Fibroblast of skin of back (primary cell): ENCODE results near the gene SMAD3. TPM values are rescaled to one million over a fixed set of nuclear protein-coding genes. Genes with fewer than 3 reads are reported as not detected.
"Not testable (repeated sequence)": the region's sequence is repeated elsewhere in the genome, so short reads cannot be mapped to it uniquely, and the experiment has no call there.

Experiments
- DNase-seq: peaks from one replicate; pipeline ENCODE4 v3.0.0-alpha.2; 2013
- polyA plus RNA-seq, 2 experiments: library from polyadenylated mRNA; unstranded; fragments of 120-200 nt; gene quantifications; one replicate each; pipeline ENCODE4 v1.2.1, GENCODE V29; 2013; ENCODE audit not compliant: insufficient read length in 2 of 2

The SMAD3 gene
- polyA plus RNA-seq (2013, experiment 1 of 2; ENCODE audit: insufficient read length): 75.3 TPM
- polyA plus RNA-seq (2013, experiment 2 of 2; ENCODE audit: insufficient read length): 53.3 TPM

DNA sequence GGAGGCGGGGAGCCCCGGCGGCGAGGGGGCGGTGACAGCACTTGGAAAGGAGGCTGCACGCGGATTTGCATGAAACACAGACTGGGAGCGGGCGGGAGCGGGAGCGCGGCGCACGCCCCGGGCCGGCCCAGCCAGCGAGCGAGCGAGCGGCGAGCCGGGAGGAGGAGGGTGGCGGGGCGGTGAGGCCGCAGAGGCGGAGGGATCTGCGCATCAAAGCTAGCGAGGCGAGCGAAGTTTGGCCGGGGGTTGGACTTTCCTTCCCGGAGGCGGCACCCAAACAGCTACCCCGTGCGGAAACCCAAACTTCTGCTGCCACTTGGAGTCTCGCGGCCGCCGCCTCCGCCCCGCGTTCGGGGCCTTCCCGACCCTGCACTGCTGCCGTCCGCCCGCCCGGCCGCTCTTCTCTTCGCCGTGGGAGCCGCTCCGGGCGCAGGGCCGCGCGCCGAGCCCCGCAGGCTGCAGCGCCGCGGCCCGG is at the start of gene SMAD3:
Gene SMAD3, plus strand, starts transcription at position 72 of the 475 bp plus-strand sequence. CDS start 553 bp downstream, outside the sequence.
- peak; percentile 96 for DNase-seq

- DNase-seq: no peak
Observed at GRCh38 chr15:67017311-67017710, 48.1 kb upstream of the SMAD3 start.

GRCh38 chr15:67018026-67018425 is 47.4 kb upstream of the SMAD3 start:
- DNase-seq: no peak

GRCh38 chr15:67018441-67018840 is 47.0 kb upstream of the SMAD3 start:
- no peak for DNase-seq

DNA sequence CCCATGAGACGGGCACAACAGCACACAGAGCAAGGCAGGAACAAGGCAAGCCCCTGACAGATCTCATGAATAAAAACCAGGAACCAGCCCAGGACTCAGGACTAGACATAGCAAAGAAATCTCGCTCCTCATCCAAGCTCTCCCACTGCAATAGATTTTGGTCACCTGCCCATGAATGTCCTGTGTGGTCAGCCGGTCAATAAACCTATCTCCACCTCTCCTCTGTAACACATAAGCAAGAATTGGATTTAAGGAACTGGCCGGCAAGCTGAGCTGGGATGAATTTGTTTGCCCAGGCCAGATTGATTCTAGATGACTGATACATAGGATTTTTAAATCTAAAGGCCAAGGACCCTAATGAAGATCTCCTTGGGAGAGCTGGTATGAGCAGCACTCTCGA is 46.3 kb upstream of the SMAD3 start:
- no peak for DNase-seq

DNA sequence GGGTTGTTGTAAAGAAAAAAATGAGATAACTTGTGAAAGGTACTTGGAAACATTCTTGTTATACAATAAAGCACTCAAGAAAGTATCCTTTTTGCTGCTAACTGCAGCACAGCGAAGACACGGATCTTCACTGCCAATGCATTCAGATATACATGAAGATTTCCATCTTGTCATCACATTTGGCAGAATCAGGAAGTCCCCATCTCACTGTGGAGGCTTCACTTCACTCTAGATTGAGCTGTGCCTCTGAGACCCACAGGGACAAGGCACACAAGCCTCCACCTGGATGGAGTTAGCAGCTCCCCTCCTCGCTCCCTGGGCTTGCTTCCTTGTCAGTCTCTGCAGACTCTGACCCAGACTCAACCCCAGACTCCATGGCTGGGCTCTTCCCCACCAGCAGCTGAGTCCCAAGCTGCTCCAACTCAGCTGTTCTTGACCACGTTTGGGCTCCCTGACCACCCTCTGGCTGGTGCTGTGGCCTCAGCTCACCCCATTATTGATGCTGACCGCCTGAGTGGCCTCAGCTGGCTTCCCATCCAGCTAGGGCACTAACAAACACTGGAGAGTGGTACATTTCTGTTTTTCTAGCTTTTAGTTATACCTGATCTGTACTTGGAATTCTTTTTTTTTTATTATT is 45.4 kb upstream of the SMAD3 start:
- no peak for DNase-seq

- not testable (repeated sequence) for DNase-seq
Observed at GRCh38 chr15:67020668-67021067, 44.7 kb upstream of the SMAD3 start.

DNA sequence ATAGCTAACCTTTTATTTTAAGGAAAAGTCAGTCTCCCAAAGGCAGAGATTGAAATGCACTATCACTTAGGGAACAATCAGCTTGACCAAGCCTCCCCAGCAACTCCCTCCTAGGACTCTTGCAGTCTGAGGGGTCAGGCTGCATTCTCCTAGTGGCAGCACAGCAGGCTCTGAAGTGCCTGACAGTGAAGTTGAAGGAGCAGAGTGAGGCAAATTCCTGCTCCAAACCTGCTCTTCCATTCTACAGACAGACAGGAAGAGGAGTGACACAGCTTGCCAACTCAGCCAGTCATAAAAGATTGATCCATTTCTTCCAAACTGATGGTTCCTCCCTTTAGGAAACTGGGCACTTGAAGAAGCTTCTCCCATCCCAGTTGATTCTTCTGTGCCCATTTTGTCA is 43.9 kb upstream of the SMAD3 start:
- DNase-seq: no peak

DNA sequence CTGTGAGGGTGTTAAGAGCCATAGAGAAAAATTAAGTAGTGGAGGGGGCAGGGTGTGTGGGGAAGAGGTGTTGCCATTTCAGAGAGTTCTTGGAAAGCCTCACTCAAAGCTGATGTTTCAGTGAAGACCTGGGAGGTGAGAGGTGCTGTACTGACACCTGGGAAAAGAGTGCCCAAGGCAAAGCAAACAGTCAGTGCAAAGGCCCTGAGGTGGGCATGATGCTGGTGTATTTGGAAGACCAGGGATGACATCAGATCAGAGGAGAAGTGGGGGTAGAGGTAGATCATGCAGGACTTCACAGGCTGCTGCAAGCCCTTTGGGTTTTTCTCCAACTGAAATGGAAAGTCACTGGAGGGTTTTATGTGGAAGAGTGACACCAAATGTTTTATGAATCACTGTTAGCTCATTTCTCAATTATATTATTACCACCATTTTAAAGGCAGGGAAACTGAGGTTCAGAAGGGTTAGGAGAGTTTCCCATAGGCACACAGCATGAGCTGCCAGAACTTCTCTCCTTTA is 42.8 kb upstream of the SMAD3 start:
- DNase-seq: no peak

DNA sequence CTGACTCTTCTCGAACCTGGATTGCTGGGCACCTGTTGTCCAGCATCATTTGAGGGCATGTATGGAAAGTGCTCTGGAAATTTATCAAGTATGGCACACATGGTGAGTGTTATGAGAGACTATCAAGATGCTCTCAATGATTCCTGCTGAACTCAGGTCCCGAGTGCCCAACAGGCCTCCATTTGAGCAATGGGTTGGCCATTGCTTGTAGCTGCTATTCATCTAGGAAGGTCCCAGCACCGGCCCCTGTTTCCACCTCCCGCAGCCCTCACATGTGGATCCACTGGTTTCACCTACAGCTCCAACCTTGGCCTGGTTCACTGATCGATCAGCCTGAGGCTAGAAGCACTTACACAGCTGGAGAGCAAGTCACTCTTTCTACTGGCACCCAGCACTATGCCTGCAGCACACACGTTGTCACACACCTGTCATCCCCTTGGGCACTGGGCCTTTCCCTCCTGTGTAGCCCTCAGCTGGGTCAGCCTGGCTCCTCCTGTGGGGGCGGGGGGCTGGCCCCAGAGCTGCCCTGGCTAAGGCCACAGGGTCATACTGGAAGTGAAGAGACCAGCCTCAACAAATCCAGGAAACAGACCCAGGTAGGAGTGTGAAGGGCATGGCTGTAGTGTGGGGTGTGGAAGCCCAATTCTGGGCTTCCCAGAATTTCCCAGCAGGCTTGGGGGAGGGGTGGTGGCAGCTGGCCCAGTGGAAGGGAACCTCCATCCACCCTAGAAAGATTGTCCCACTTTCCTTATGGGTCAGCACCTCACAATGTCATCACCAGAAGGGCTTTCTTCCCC is 41.7 kb upstream of the SMAD3 start:
- no peak for DNase-seq

- peak; percentile 97 for DNase-seq
Observed at GRCh38 chr15:67024314-67024997, 40.9 kb upstream of the SMAD3 start.

- DNase-seq: no peak
Observed at GRCh38 chr15:67024998-67025368, 40.4 kb upstream of the SMAD3 start.

- peak; percentile 63 for DNase-seq
Observed at GRCh38 chr15:67025719-67026609, 39.4 kb upstream of the SMAD3 start.

DNA sequence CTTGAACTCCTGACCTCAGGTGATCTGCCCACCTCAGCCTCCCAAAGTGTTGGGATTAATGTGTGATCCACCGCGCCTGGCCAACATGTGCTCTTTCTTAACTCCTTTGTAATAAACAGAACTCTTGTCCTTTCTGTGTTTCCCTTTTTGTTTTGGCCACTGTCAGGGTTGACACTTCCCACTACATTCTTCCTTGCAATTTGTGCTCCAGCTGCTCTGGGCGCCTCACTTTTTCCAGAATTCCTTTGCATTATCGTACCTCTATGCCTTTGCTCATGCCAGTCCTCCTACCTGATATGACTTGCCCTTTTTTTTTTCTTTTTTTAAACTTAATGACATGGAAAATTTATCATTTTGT is 38.8 kb upstream of the SMAD3 start:
- DNase-seq: no peak

GRCh38 chr15:67028440-67028839 is 37.0 kb upstream of the SMAD3 start:
- DNase-seq: not testable (repeated sequence)

DNA sequence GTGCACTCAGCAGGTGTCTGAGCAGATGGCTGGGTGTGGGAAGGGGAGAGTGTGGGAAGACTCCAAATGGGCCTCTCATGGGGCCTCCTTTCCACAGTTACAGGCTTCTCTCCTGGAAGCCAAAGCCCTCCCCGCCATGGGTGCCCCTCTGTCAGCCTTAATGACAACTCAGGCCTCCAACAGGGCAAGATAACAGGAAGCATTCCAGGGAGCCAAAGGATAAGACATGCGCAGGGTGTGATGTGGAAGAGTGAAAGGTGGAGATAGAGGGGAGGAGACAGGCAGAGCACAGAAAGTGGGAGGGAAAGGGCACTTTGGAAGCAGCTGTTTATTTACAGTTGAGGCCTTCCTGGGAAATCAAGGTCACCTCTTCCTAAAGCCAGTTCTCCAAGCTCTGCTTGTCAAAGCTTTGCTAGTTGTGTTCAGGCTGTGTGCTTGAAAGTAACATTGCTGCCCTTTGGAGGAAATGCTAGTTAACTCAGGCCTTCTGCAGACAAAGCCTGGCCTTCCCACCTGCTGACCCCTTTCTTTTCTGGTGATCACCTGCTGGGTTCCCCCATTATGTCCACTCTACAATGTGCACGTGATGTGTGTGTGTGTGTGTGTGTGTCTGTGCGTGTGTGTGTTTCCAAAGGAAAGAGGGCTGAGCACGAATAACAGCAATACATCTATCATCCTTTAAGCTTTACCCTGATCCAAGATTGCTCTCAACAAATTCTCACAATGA is 35.2 kb upstream of the SMAD3 start:
- no peak for DNase-seq

- DNase-seq: no peak
Observed at GRCh38 chr15:67031331-67031730, 34.1 kb upstream of the SMAD3 start.

DNA sequence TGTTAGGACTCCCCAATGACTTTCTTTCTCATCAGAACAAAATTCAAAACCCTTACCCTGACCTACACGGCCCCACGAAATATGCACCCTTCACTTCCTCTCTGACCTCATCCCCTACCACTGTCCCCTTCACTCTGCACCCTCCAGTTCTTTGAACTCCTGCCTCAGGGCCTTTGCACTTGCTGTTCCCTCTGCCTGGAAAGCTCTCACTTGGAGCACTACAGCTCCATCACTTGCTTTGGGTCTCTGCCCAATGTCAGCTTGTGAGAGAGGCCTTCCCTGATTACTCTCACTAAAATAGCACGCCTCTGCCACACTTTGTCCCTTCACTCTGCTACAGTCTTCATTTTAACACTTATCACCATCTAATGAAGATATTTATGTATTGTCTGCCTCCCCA is 32.8 kb upstream of the SMAD3 start:
- no peak for DNase-seq

- DNase-seq: no peak
Observed at GRCh38 chr15:67033012-67033411, 32.4 kb upstream of the SMAD3 start.

DNA sequence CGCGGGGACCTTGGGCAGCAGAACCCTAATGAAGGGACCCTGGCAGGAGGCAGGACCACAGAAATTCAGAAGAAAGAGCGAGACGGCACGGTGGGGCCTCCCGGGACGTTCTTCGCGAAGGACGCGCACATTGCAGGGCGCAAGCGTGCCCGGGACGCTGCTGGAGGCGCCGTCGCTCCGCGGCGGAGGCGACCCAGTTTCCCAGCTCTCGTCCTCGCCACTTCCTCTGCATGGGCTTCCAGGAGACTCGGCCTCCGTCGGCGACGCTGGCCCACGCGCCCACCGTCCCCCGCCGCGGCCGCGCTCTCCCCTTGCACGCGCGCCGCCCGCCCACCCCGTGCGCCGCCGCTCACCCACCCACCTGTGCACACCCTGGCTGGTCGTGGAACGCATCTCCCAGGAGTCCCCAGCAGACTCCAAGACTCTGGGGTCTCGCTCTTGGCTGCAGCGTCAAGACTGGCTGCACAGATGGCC is 31.8 kb upstream of the SMAD3 start:
- no peak for DNase-seq

DNA sequence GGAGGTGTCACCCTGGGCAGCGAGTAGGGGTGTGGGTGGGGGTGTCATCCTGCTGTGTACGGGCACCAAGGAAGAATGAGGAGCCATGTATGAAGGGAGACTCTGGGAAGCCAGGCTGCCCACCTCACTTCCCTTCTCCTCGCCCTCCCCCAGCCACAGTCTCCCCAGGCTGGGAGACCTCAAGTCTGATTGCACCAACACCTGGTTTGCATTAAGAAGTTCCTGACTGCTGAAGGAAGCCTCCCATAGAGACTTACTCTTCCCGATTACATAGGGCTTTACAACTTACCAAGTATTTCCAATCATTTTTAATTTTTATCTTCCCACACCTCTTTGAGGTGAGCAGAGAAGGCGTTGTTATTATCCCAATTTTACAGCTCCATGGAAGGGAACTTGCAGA is 29.5 kb upstream of the SMAD3 start:
- DNase-seq: peak; percentile 71
